ENCODE results near the gene ZBTB42.

- TF ChIP-seq CTCF (optimal IDR thresholded peaks at IDR 0.05 in 1 of 3, IDR thresholded peaks at IDR 0.05 in 1 of 3, conservative IDR thresholded peaks at IDR 0.05 in 1 of 3; ENCODE audit: extremely low read depth in 1 of 3, insufficient read depth in 2 of 3, low read length in 3 of 3) (peak in 1 of 3 experiments; percentile 16), EZH2 (IDR thresholded peaks at IDR 0.05; ENCODE audit: low read length) (no peak)
Measured at GRCh38 chr14:104786091-104786586, 14.8 kb upstream of the ZBTB42 start.
